Upper lobe of right lung (tissue), 1 donor: Measurements from ENCODE around the gene TNFAIP8L3. TPM values are rescaled to one million over a fixed set of nuclear protein-coding genes. Genes with fewer than 3 reads are reported as not detected.

Experiments used
- ATAC-seq: fragments of 200-7000 bp; cut with Tn5 transposase; one replicate; pipeline ENCODE4 v1.9.1; 2020; ENCODE audit warnings: mild to moderate bottlenecking, moderate library complexity
- DNase-seq: peaks from one replicate; pipeline ENCODE4 v3.0.0-alpha.2; 2020
- H3K27ac ChIP-seq: fragments of 200-600 bp; one replicate; pipeline ENCODE4 v1.8.0; 2022
- H3K27me3 ChIP-seq: fragments of 200-600 bp; one replicate; pipeline ENCODE4 v1.8.0; 2022; ENCODE audit warnings: mild to moderate bottlenecking
- H3K36me3 ChIP-seq: fragments of 200-600 bp; one replicate; pipeline ENCODE4 v1.8.0; 2022
- H3K4me1 ChIP-seq: fragments of 200-600 bp; one replicate; pipeline ENCODE4 v1.8.0; 2022
- H3K4me3 ChIP-seq: fragments of 200-600 bp; one replicate; pipeline ENCODE4 v1.8.0; 2022; ENCODE audit warnings: mild to moderate bottlenecking
- H3K9me3 ChIP-seq: fragments of 200-600 bp; one replicate; pipeline ENCODE4 v1.8.0; 2022
- intact Hi-C: fragments of 100-400 bp; cut with DNase I; formaldehyde crosslinking; loops from one replicate; pipeline ENCODE4 v1.11.0; 2022
- total RNA-seq: library from RNA; stranded (reverse); fragmentation: NEBNext Ultra II Directional; extraction: Animal tissue kit (Norgen Biotek cat#: 25700); gene quantifications from one replicate; pipeline ENCODE4 v1.2.1, GENCODE V29; 2021
- TF ChIP-seq, protein P1 (sequence below): fragments of 200-600 bp; IDR thresholded peaks from one replicate; pipeline ENCODE4 v1.8.0; 2022; ENCODE audit warnings: antibody characterized with exemption
- donor health status: DM: no; HTN: yes; CAD: no; lungs with severe emphysema.

Gene TNFAIP8L3
- total RNA-seq, 1 donor from 2014 or later: 10.9 TPM

DNA sequence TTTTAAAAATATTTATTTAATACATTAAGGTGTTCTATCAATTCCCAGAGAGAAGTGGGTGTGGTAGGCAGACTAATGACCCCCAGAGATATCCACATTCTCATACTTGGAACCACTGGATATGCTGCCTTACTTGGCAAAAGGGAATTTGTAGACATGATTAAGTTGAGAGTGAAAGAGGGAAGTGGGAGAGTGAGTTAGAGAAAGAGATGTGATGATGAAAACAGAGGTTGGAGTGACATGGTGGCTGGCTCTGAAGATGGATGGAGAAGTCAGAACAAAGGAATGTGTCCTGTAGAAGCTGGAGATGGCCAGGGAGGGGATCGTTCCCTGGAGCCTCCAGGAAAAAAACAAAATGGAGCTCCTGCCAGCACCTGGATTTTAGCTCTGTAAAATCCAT is 32.0 kb downstream of the TNFAIP8L3 start:
- H3K27ac ChIP-seq: no peak overlapping the region
- no peak overlapping the region for H3K4me3 ChIP-seq
- H3K27me3 ChIP-seq: no peaks in the 10 kb centered on the region
- no peaks in the 10 kb centered on the region for H3K4me1 ChIP-seq
- intact Hi-C loops: no loop called here
- H3K9me3 ChIP-seq: no peaks in the 10 kb centered on the region
- TF ChIP-seq, protein P1, sequence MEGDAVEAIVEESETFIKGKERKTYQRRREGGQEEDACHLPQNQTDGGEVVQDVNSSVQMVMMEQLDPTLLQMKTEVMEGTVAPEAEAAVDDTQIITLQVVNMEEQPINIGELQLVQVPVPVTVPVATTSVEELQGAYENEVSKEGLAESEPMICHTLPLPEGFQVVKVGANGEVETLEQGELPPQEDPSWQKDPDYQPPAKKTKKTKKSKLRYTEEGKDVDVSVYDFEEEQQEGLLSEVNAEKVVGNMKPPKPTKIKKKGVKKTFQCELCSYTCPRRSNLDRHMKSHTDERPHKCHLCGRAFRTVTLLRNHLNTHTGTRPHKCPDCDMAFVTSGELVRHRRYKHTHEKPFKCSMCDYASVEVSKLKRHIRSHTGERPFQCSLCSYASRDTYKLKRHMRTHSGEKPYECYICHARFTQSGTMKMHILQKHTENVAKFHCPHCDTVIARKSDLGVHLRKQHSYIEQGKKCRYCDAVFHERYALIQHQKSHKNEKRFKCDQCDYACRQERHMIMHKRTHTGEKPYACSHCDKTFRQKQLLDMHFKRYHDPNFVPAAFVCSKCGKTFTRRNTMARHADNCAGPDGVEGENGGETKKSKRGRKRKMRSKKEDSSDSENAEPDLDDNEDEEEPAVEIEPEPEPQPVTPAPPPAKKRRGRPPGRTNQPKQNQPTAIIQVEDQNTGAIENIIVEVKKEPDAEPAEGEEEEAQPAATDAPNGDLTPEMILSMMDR: no peak
- DNase-seq (no peak), ATAC-seq (no peak)
- no peaks in the 10 kb centered on the region for H3K36me3 ChIP-seq

DNA sequence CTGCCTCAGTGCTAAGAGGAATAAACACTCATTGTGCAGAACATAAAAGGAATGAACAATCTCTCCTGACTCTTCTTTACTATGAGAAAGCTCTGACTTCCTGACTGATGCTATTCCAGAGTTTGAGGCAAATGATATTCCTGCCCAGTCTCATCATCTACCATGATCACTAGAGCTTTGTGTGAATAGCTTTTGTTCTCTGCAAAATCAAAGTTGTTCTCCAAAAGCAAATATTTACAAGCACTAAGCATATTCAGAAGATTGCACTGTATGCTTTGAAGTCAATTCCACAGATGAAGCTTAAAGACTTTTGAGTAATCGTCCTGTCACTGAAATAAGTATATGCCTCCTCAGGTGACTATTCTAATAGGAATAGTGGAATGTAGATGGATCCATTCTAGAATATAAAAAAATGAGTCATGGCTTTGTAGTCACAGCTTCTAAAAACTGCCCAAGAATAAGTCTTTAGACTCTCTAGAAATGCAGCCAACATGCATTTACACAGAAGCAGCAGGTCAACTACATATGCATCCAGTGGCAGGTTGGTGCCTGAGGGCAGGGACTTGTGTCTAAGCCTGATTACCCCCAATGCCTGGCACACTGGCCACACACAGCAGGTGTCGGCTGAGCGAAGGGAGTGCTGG is 34.6 kb downstream of the TNFAIP8L3 start:
- intact Hi-C loops: no loop called here
- no peak for DNase-seq
- no peak for ATAC-seq

DNA sequence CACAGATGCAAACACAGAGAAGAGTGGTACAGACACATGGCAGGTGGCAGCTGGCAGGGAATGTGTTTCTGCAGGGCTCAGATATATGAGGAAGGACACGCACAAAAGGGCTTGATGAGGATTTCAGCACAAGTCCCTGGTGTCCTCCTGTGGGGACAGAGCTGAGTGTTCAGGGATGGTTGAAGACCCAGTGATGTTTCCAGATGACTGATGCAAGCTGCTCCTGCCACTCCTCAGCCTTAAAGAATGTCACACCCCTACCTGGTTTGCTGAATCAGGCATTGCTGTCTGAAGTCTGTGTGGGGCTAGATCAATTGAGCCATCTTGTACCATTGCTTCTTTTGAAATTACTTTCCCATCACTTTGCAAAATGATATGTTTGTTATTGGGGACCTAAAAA is 40.2 kb downstream of the TNFAIP8L3 start:
- Histone ChIP-seq H3K9me3 (no peaks in the 10 kb centered on the region), H3K4me3 (no peak overlapping the region), H3K4me1 (peaks cover 7% of the 10 kb centered on the region), H3K27me3 (no peaks in the 10 kb centered on the region), H3K36me3 (peaks cover 6% of the 10 kb centered on the region), H3K27ac (no peak overlapping the region)
- TF ChIP-seq, protein P1: no peak
- no peak for ATAC-seq
- no peak for DNase-seq
- intact Hi-C loops: no loop called here

More for the DNA sequence above, 34.6 kb downstream of the TNFAIP8L3 start:
- H3K27me3 ChIP-seq: no peaks in the 10 kb centered on the region
- no peak overlapping the region for H3K4me3 ChIP-seq
- TF ChIP-seq, protein P1: no peak
- H3K36me3 ChIP-seq: peaks cover 6% of the 10 kb centered on the region
- no peak overlapping the region for H3K27ac ChIP-seq
- H3K9me3 ChIP-seq: no peaks in the 10 kb centered on the region
- H3K4me1 ChIP-seq: no peaks in the 10 kb centered on the region

DNA sequence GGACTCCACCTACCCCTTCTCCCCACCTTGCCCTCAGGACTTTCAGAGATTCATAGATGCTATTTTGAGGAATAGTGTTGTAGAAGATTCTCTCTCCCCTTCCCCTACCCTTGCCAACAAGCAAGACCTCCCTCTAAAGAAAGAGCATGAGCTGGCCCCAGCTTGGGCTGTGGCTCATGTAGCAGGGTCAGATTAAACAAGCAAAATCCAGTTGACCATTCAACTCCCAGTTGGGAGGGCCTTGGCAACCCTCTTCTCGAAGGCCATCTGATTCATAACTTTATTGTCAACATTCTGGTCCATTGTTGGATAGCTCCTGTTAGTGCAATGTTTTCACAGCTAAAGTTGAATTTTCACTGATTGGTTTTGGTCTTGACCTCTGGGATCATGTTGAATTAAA is 41.1 kb downstream of the TNFAIP8L3 start:
- TF ChIP-seq, protein P1: no peak
- H3K4me1 ChIP-seq: peaks cover 7% of the 10 kb centered on the region
- peaks cover 6% of the 10 kb centered on the region for H3K36me3 ChIP-seq
- no peak for ATAC-seq
- no peaks in the 10 kb centered on the region for H3K9me3 ChIP-seq
- no peak for DNase-seq
- no peak overlapping the region for H3K27ac ChIP-seq
- H3K4me3 ChIP-seq: no peak overlapping the region
- intact Hi-C loops: no loop called here
- no peaks in the 10 kb centered on the region for H3K27me3 ChIP-seq

DNA sequence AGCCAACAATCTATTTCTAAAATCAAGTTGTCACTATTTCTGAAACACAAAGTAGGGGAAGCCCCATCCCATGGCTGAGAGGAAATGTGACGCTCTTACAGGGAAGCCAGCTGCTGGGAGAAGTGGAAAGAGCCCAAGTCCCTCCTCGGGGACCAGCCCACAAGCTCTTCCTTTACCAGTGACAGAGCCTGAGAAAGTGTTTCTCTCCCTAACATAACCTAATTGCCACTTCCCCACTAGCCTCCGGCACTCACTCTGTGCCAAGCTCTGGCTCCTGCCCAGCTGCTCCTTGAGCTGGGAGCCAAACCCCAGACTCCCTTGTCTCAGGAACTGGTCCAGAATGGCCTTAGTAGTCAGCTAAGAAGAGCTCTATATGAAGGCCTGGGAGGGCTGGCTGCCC is 42.9 kb downstream of the TNFAIP8L3 start:
- no peaks in the 10 kb centered on the region for H3K27me3 ChIP-seq
- H3K4me3 ChIP-seq: no peak overlapping the region
- intact Hi-C loops: no loop called here
- H3K9me3 ChIP-seq: no peaks in the 10 kb centered on the region
- no peak overlapping the region for H3K27ac ChIP-seq
- H3K4me1 ChIP-seq: peaks cover 16% of the 10 kb centered on the region
- ATAC-seq (peak; percentile 68), DNase-seq (peak; percentile 68)
- peaks cover 6% of the 10 kb centered on the region for H3K36me3 ChIP-seq
- TF ChIP-seq, protein P1: no peak

DNA sequence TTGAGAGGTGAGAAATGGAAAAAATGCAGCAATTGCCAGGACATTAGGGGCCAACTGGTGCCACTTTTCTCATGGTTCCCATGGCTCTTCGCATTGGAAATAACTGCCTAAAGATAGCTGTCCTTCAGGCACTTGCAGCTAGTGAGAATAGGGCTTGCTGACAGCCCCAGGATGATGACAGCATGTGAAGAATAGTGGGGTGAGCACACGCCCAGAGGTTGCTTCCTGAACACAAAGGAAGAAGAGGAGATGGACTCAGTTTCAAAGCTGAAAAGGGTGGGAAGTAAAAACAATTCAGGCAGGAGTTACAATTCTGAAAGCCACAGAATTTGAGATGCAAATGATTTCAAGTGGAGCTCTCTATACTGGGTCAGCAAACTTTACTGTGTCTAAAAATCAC is 45.6 kb downstream of the TNFAIP8L3 start:
- H3K9me3 ChIP-seq: no peaks in the 10 kb centered on the region
- TF ChIP-seq, protein P1: no peak

More for the DNA sequence above, 45.6 kb downstream of the TNFAIP8L3 start:
- intact Hi-C loops: no loop called here
- no peak overlapping the region for H3K4me3 ChIP-seq
- no peak overlapping the region for H3K27ac ChIP-seq
- DNase-seq: no peak
- H3K36me3 ChIP-seq: no peaks in the 10 kb centered on the region
- peaks cover 16% of the 10 kb centered on the region for H3K4me1 ChIP-seq
- H3K27me3 ChIP-seq: no peaks in the 10 kb centered on the region
- no peak for ATAC-seq
